Spleen (tissue), 11 donors: Measurements from ENCODE around the gene IL17RD. TPM values are rescaled to one million over a fixed set of nuclear protein-coding genes. Genes with fewer than 3 reads are reported as not detected.

ENCODE experiments used
- DNase-seq: peaks from one replicate; pipeline ENCODE4 v3.0.0-alpha.2; 2020
- H3K27ac ChIP-seq, 8 donors: fragments of 200-600 bp; sonication (generic) in 7 of 8; 1 replicate in 4 of 8; 2 replicates in 4 of 8; pipeline versions ENCODE4 v1.5.0 to v1.8.0; 2016 to 2021; ENCODE audit warnings: inconsistent platforms in 4 of 8, mild to moderate bottlenecking in 4 of 8, moderate library complexity in 1 of 8
- H3K27me3 ChIP-seq, 7 donors: fragments of 200-600 bp; sonication (generic) in 6 of 7; replicated peaks in 1 of 7; 1 replicate in 4 of 7; 2 replicates in 3 of 7; pipeline versions ENCODE4 v1.5.0 to v1.8.0; 2016 to 2021; ENCODE audit warnings: inconsistent platforms in 3 of 7, mild to moderate bottlenecking in 1 of 7
- H3K36me3 ChIP-seq, 6 donors: fragments of 200-600 bp; sonication (generic) in 5 of 6; 1 replicate in 4 of 6; 2 replicates in 2 of 6; pipeline versions ENCODE4 v1.5.0 to v1.8.0; 2016 to 2021; ENCODE audit warnings: inconsistent platforms in 2 of 6
- H3K4me1 ChIP-seq, 6 donors: fragments of 200-600 bp; sonication (generic) in 5 of 6; 1 replicate in 3 of 6; 2 replicates in 3 of 6; pipeline versions ENCODE4 v1.5.0 to v1.8.0; 2016 to 2021; ENCODE audit warnings: inconsistent platforms in 3 of 6
- H3K4me3 ChIP-seq, 8 donors: fragments of 200-600 bp; sonication (generic) in 7 of 8; 1 replicate in 4 of 8; 2 replicates in 4 of 8; pipeline versions ENCODE4 v1.5.0 to v1.8.0; 2016 to 2021; ENCODE audit warnings: inconsistent platforms in 4 of 8, mild to moderate bottlenecking in 4 of 8, moderate library complexity in 2 of 8
- H3K9me3 ChIP-seq, 8 donors: fragments of 200-600 bp; sonication (generic) in 7 of 8; 1 replicate in 4 of 8; 2 replicates in 4 of 8; pipeline versions ENCODE4 v1.5.0 to v1.8.0; 2016 to 2021; ENCODE audit warnings: inconsistent platforms in 4 of 8
- POLR2A ChIP-seq, 3 donors: fragments of 450-650 bp; IDR thresholded peaks; one replicate each; pipeline ENCODE4 v1.5.1; 2017; ENCODE audit warnings: antibody characterized with exemption in 3 of 3, mild to moderate bottlenecking in 1 of 3
- POLR2AphosphoS5 ChIP-seq, 3 donors: sonication (generic); formaldehyde crosslinking; IDR thresholded peaks; one replicate each; pipeline ENCODE4 v1.5.1; 2017; ENCODE audit warnings: antibody characterized with exemption in 3 of 3
- WGBS, 5 donors: extraction: QIAGEN DNeasy Blood & Tissue Kit in 3 of 5; methylation state at CpG; one replicate each; pipeline versions ENCODE4 v1.1.5 to v1.1.7; 2013 to 2018; 5-methylcytosine and 5-hydroxymethylcytosine counted together
- intact Hi-C: fragments of 100-400 bp; cut with DNase I; formaldehyde crosslinking; loops from one replicate; pipeline ENCODE4 v1.15.0; 2023; ENCODE audit warnings: low total_unique reads
- polyA plus RNA-seq, 3 donors: library from polyadenylated mRNA; stranded (reverse); fragments of 200-250 nt; gene quantifications; one replicate each; pipeline ENCODE4 v1.2.1, GENCODE V29; 2013
- total RNA-seq, 7 donors: library from RNA; depleted of rRNA in 3 of 7; stranded (reverse); fragments of >200 nt in 3 of 7; fragmentation: NEBNext Ultra II Directional in 4 of 7; extraction: Animal tissue kit (Norgen Biotek cat#: 25700) in 4 of 7; gene quantifications; one replicate each; pipeline versions ENCODE4 v1.1.0 to v1.2.1, GENCODE V29; 2016 to 2021
- TF ChIP-seq, protein P1 (sequence below), 11 experiments: fragments of 200-600 bp in 7 of 11; fragments of 450-650 bp in 4 of 11; sonication (generic) in 4 of 11; IDR thresholded peaks in 8 of 11; conservative IDR thresholded peaks in 3 of 11; 1 replicate in 7 of 11; 2 replicates in 4 of 11; pipeline versions ENCODE4 v1.4.0 to v1.8.0; 2016 to 2021; ENCODE audit warnings: antibody characterized with exemption in 11 of 11, inconsistent platforms in 4 of 11, mild to moderate bottlenecking in 1 of 11
- donor health status: healthy with polysubstance abuse.
- donor health status: DM: no; HTN: no; CAD: no; lungs with moderate emphysema.
- donor health status: DM: no; HTN: no; CAD: no.
- donor health status: Bipolar disorder and iron deficiency.
- donor health status: healthy.
- donor health status: DM: no; HTN: no; CAD: no.
- donor health status: DM: yes; HTN: yes; CAD: no.

Gene IL17RD
- total and polyA plus RNA-seq, 10 donors = 0.20 to 15.9 (median 2.8) TPM

DNA sequence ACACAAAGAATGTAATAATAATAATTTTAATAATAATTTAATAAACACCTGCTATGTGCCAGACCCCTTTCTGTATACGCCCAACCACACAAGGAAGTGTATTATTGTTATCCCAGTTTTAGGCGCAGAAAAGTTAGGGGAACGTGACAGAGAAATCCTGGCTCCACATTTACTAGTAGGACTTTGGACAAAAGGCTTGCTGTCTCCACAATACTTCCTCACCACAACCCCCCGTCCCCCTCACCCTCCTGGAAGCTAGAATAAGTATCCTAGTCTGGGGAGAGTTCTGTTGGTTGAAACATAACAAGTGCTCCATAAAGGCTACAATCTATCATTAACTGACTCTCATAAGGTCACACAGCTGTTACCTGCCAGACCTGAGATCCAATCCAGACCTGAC is 488 bp upstream of the IL17RD start:
- intact Hi-C loops = no loop called here
- Histone ChIP-seq H3K4me1 (peaks cover 7 to 52% (median 34%) of the 10 kb centered on the region in 6 donors), H3K27me3 (peaks cover 0 to 91% (median 14%) of the 10 kb centered on the region in 7 donors), H3K36me3 (no peaks in the 10 kb centered on the region), H3K4me3 (peak overlapping the region in 5 of 8 donors; percentile 75 to 85 (median 77)), H3K27ac (no peak overlapping the region), H3K9me3 (no peaks in the 10 kb centered on the region)
- WGBS, 5 donors = 17 to 28% (median 24%) methylated on average over 4 of the region's 4 CpGs
- DNase-seq = no peak
- TF ChIP-seq POLR2A (IDR thresholded peaks at IDR 0.05) = no peak
- no peak for TF ChIP-seq POLR2AphosphoS5 (IDR thresholded peaks at IDR 0.05)
- TF ChIP-seq, protein P1, sequence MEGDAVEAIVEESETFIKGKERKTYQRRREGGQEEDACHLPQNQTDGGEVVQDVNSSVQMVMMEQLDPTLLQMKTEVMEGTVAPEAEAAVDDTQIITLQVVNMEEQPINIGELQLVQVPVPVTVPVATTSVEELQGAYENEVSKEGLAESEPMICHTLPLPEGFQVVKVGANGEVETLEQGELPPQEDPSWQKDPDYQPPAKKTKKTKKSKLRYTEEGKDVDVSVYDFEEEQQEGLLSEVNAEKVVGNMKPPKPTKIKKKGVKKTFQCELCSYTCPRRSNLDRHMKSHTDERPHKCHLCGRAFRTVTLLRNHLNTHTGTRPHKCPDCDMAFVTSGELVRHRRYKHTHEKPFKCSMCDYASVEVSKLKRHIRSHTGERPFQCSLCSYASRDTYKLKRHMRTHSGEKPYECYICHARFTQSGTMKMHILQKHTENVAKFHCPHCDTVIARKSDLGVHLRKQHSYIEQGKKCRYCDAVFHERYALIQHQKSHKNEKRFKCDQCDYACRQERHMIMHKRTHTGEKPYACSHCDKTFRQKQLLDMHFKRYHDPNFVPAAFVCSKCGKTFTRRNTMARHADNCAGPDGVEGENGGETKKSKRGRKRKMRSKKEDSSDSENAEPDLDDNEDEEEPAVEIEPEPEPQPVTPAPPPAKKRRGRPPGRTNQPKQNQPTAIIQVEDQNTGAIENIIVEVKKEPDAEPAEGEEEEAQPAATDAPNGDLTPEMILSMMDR (IDR thresholded peaks at IDR 0.05 in 8 of 11, conservative IDR thresholded peaks at IDR 0.05 in 3 of 11) = no peak

DNA sequence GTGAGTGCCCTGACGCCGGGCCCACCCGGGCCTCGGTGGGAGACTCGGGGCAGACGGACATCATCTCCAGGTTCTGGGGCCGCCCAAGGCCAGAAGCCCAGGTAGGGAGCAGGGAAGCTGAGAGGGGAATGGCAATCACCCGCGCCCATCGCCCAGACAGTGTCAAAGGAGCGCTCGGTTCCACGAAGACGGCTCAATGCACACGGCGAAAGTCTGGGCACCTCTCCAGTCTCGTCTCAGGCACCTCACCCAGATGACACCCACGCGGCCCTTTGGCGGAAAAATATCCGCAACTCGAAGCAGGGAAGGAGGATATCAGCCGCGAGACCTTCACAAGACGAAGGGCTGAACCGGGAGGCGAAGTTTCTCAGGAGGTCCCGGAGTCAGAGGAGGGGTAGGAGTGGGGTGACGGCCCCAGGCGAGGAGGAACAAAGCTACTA is 916 bp downstream of the IL17RD start:
- peaks cover 7 to 54% (median 29%) of the 10 kb centered on the region in 6 donors for H3K4me1 ChIP-seq
- DNase-seq = no peak
- peak overlapping the region; percentile 71 to 85 (median 77) for H3K4me3 ChIP-seq
- intact Hi-C loops = no loop called here
- H3K9me3 ChIP-seq = no peaks in the 10 kb centered on the region
- 3 to 11% (median 5%) methylated on average over 25 to 30 of the region's 30 CpGs for WGBS, 5 donors
- H3K27me3 ChIP-seq = peaks cover 0 to 97% (median 17%) of the 10 kb centered on the region in 7 donors
- peak overlapping the region in 3 of 8 donors; percentile 22 to 58 (median 28) for H3K27ac ChIP-seq
- TF ChIP-seq, protein P1 (IDR thresholded peaks at IDR 0.05 in 8 of 11, conservative IDR thresholded peaks at IDR 0.05 in 3 of 11) = no peak
- no peak for TF ChIP-seq POLR2A (IDR thresholded peaks at IDR 0.05)
- TF ChIP-seq POLR2AphosphoS5 (IDR thresholded peaks at IDR 0.05) = no peak
- H3K36me3 ChIP-seq = no peaks in the 10 kb centered on the region

DNA sequence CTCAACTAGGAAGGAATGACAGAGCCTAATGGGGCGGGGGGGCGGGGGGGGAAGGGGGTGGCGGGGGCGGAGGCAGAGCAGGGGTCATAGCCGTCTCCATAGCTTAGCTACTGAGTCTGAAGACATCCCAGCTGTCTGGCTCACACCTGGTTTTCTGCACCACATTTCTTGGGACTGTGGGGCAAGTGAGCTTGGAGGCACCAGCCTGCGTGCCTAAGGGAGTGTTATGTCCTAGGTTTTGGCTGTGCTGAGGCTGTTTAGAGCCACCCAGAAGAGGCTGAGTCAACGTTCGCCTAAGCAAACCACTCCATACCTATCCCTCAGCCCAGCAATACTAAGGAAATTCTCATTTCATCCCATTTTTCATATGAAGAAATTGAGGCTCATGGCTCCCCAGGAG is 1.4 kb downstream of the IL17RD start:
- H3K9me3 ChIP-seq = no peaks in the 10 kb centered on the region
- peaks cover 0 to 95% (median 17%) of the 10 kb centered on the region in 7 donors for H3K27me3 ChIP-seq
- H3K4me3 ChIP-seq = peak overlapping the region in 7 of 8 donors; percentile 71 to 85 (median 77)
- H3K36me3 ChIP-seq = no peaks in the 10 kb centered on the region
- DNase-seq = no peak
- peaks cover 11 to 58% (median 34%) of the 10 kb centered on the region in 6 donors for H3K4me1 ChIP-seq
- peak overlapping the region in 2 of 8 donors; percentile 22 to 58 for H3K27ac ChIP-seq
- 18 to 35% (median 31%) methylated on average over 6 to 8 of the region's 8 CpGs for WGBS, 5 donors
- TF ChIP-seq POLR2AphosphoS5 (IDR thresholded peaks at IDR 0.05) (no peak), POLR2A (IDR thresholded peaks at IDR 0.05) (no peak)
- TF ChIP-seq, protein P1 (IDR thresholded peaks at IDR 0.05 in 8 of 11, conservative IDR thresholded peaks at IDR 0.05 in 3 of 11) = no peak
- intact Hi-C loops = no loop called here

DNA sequence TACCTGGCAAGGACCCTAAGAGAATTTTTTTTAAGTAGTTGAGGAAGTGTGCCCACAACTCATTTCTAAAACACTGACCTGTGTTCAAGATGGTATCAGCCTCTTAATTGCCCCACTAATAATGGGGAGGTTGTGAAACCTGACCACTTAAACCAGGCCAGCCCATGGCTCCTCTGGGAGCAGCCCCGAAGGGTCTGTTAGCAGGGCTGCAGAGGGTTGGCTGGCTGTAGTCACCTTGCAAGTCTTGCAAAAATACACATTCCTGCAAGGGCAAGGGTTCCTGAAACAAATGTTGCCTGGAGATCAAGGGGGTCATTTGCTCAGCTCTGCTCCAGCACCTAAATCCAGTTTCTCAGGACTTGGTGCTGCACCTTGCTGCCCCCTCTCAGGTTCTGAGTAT is 3.2 kb downstream of the IL17RD start:
- Histone ChIP-seq H3K9me3 (no peaks in the 10 kb centered on the region), H3K27me3 (peaks cover 0 to 85% (median 17%) of the 10 kb centered on the region in 7 donors), H3K4me1 (peaks cover 12 to 63% (median 39%) of the 10 kb centered on the region in 6 donors), H3K36me3 (no peaks in the 10 kb centered on the region), H3K27ac (no peak overlapping the region), H3K4me3 (no peak overlapping the region)
- TF ChIP-seq, protein P1 (IDR thresholded peaks at IDR 0.05 in 8 of 11, conservative IDR thresholded peaks at IDR 0.05 in 3 of 11) = no peak
- TF ChIP-seq POLR2AphosphoS5 (IDR thresholded peaks at IDR 0.05) (no peak), POLR2A (IDR thresholded peaks at IDR 0.05) (no peak)
- intact Hi-C loops = no loop called here
- DNase-seq = no peak
- 29 to 62% (median 52%) methylated on average over 1 of the region's 1 CpG for WGBS, 5 donors
